MCF 10A (cell line): ENCODE data around the gene DDX23. TPM values are rescaled to one million over a fixed set of nuclear protein-coding genes. Genes with fewer than 3 reads are reported as not detected.
"Not testable (repeated sequence)": the region's sequence is repeated elsewhere in the genome, so short reads cannot be mapped to it uniquely, and the experiment has no call there.

Experiments used
- BruUV-seq: library from RNA; stranded (reverse); fragments of 400-500 nt; replicated peaks from 2 replicates; lab custom pipeline; 2021; lab: Mats Ljungman, UMichigan
- CTCF ChIA-PET: fragments of 300-600 bp; sonication (Branson Sonifier 250); formaldehyde crosslinking; extraction: SDS; loops from one replicate; lab custom pipeline; 2021; ENCODE audit warnings: antibody characterized with exemption, inconsistent platforms; lab: Yijun Ruan, JAX
- POLR2A ChIA-PET: fragments of 300-600, 350-650 bp; sonication (Branson Sonifier 250); formaldehyde crosslinking; extraction: SDS; loops from one replicate; lab custom pipeline; 2020; ENCODE audit warnings: antibody characterized with exemption, inconsistent platforms; lab: Yijun Ruan, JAX
- DNase-seq: peaks from one replicate; pipeline ENCODE4 v3.0.0-alpha.2; 2018; ENCODE audit not compliant: unreplicated experiment
- H3K27ac Mint-ChIP-seq: one replicate; pipeline ENCODE4 v1.8.0; 2022; ENCODE audit warnings: mild to moderate bottlenecking, low read depth, mixed read lengths; ENCODE audit not compliant: unreplicated experiment
- H3K27me3 Mint-ChIP-seq: one replicate; pipeline ENCODE4 v1.8.0; 2022; ENCODE audit warnings: mixed read lengths; ENCODE audit not compliant: insufficient read depth, unreplicated experiment
- H3K36me3 Mint-ChIP-seq: one replicate; pipeline ENCODE4 v1.8.0; 2022; ENCODE audit warnings: mild to moderate bottlenecking, moderate library complexity, mixed read lengths; ENCODE audit not compliant: insufficient read depth, unreplicated experiment
- H3K4me1 Mint-ChIP-seq: one replicate; pipeline ENCODE4 v1.8.0; 2022; ENCODE audit warnings: mixed read lengths; ENCODE audit not compliant: insufficient read depth, unreplicated experiment
- H3K4me3 Mint-ChIP-seq: one replicate; pipeline ENCODE4 v1.8.0; 2022; ENCODE audit warnings: mild to moderate bottlenecking, moderate library complexity, mixed read lengths; ENCODE audit not compliant: unreplicated experiment
- H3K9me3 Mint-ChIP-seq: one replicate; pipeline ENCODE4 v1.8.0; 2022; ENCODE audit warnings: mixed read lengths; ENCODE audit not compliant: unreplicated experiment
- intact Hi-C: fragments of 100-400 bp; cut with micrococcal nuclease; formaldehyde crosslinking; loops from 2 replicates; pipeline ENCODE4 v1.14.1; 2022
- total RNA-seq: library from RNA; stranded (reverse); gene quantifications from 2 replicates; pipeline ENCODE4 v1.2.3, GENCODE V29; 2022
- TF ChIP-seq, protein P1 (sequence below): fragments of 200-600 bp; IDR thresholded peaks from one replicate; pipeline ENCODE4 v1.8.0; 2022; ENCODE audit warnings: antibody characterized with exemption, mild to moderate bottlenecking; ENCODE audit not compliant: unreplicated experiment

The DDX23 gene
- total RNA-seq, 1 experiment from 2014 or later: 88.4 TPM

GRCh38 chr12:48859607-48860006 lies 7.6 kb upstream of the DDX23 start:
- H3K27ac Mint-ChIP-seq: no peak overlapping the region
- H3K27me3 Mint-ChIP-seq: no peaks in the 10 kb centered on the region
- H3K4me3 Mint-ChIP-seq: no peak overlapping the region
- H3K4me1 Mint-ChIP-seq: peaks cover 9% of the 10 kb centered on the region
- peaks cover 5% of the 10 kb centered on the region for H3K36me3 Mint-ChIP-seq
- DNase-seq: no peak
- POLR2A ChIA-PET: interaction anchor here (0.7 kb wide), 1 partner anchor 14 kb away, joined by 4 read pairs; no protein-coding TSS in a partner anchor
- no TSS peak for BruUV-seq
- no peaks in the 10 kb centered on the region for H3K9me3 Mint-ChIP-seq
- intact Hi-C loops: no loop called here
- TF ChIP-seq, protein P1, sequence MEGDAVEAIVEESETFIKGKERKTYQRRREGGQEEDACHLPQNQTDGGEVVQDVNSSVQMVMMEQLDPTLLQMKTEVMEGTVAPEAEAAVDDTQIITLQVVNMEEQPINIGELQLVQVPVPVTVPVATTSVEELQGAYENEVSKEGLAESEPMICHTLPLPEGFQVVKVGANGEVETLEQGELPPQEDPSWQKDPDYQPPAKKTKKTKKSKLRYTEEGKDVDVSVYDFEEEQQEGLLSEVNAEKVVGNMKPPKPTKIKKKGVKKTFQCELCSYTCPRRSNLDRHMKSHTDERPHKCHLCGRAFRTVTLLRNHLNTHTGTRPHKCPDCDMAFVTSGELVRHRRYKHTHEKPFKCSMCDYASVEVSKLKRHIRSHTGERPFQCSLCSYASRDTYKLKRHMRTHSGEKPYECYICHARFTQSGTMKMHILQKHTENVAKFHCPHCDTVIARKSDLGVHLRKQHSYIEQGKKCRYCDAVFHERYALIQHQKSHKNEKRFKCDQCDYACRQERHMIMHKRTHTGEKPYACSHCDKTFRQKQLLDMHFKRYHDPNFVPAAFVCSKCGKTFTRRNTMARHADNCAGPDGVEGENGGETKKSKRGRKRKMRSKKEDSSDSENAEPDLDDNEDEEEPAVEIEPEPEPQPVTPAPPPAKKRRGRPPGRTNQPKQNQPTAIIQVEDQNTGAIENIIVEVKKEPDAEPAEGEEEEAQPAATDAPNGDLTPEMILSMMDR: no peak
- CTCF ChIA-PET: interaction anchor here (0.5 to 1.5 kb wide), 6 partner anchors 10 to 119 kb away, joined by 3 to 7 read pairs (median 4); partner anchors contain the start of gene WNT1

GRCh38 chr12:48858043-48858442 lies 6.1 kb upstream of the DDX23 start:
- no TSS peak for BruUV-seq
- ChIA-PET POLR2A (interaction anchor here (0.6 kb wide), 1 partner anchor 95 kb away, joined by 3 read pairs; no protein-coding TSS in a partner anchor), CTCF (interaction anchor here (0.5 to 1.4 kb wide), 5 partner anchors 34 to 138 kb away, joined by 3 to 5 read pairs (median 4); no protein-coding TSS in a partner anchor)
- Mint-ChIP-seq H3K27ac (no peak overlapping the region), H3K36me3 (peaks cover 6% of the 10 kb centered on the region), H3K4me1 (peaks cover 12% of the 10 kb centered on the region), H3K27me3 (no peaks in the 10 kb centered on the region), H3K9me3 (no peaks in the 10 kb centered on the region), H3K4me3 (no peak overlapping the region)
- intact Hi-C loops: no loop called here
- no peak for DNase-seq
- TF ChIP-seq, protein P1: no peak

DNA sequence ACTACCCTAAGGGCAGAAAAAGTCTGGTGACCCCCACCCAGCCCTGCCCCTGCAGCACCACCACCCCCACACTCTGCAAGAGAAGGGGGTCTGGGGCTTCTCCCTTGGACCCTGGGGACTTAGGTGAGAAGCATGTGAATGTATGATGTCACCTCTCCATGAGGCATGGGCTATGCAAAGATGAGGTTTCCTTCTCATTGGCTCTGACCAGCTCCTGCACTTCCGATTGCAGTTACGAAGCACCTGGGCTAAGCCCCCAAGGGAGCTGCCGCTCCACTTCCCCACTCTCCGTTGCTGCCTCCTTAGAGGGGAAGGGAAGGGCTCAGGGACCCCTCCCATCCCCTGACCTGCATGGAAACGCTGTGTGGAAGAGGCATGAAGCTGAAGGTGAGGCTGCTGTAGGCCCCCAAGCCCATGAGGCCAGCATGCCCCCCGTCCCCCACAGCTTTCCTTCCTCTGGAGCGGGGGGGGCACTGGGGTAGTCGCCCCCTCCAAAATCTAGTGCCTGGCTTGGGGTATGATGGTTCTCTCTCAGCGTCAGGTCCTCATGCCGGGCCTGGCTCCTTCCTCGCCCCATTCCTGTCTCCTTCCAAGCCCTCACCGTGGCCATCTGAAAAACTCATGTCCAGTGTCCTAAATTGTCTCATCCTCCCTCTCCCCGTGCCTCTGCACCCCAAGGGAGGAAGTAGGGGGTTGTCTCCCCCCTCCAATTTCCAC lies 5.5 kb upstream of the DDX23 start:
- no TSS peak for BruUV-seq
- Mint-ChIP-seq H3K27me3 (no peaks in the 10 kb centered on the region), H3K36me3 (peaks cover 6% of the 10 kb centered on the region), H3K9me3 (no peaks in the 10 kb centered on the region), H3K4me3 (no peak overlapping the region), H3K4me1 (peaks cover 16% of the 10 kb centered on the region), H3K27ac (no peak overlapping the region)
- ChIA-PET CTCF (interaction anchor here (0.6 to 8.1 kb wide), 5 partner anchors 32 to 138 kb away, joined by 3 to 114 read pairs (median 5); no protein-coding TSS in a partner anchor), POLR2A (interaction anchor here (0.6 to 0.7 kb wide), 2 partner anchors 8 to 94 kb away, joined by 3 read pairs; no protein-coding TSS in a partner anchor)
- intact Hi-C loops: no loop called here
- DNase-seq: no peak
- TF ChIP-seq, protein P1: no peak

- TF ChIP-seq, protein P1: no peak
- no TSS peak for BruUV-seq
- Mint-ChIP-seq H3K27ac (no peak overlapping the region), H3K9me3 (no peaks in the 10 kb centered on the region), H3K36me3 (peaks cover 6% of the 10 kb centered on the region), H3K4me1 (peaks cover 14% of the 10 kb centered on the region), H3K27me3 (no peaks in the 10 kb centered on the region), H3K4me3 (no peak overlapping the region)
- ChIA-PET CTCF (interaction anchor here (0.7 to 8.1 kb wide), 6 partner anchors 9 to 132 kb away, joined by 3 to 114 read pairs (median 5); partner anchors contain the start of gene RND1), POLR2A (interaction anchor here (0.6 to 0.7 kb wide), 2 partner anchors 9 to 10 kb away, joined by 3 read pairs; partner anchors contain the start of gene RND1)
- intact Hi-C loops: no loop called here
- DNase-seq: no peak
Observed at GRCh38 chr12:48856379-48856778, 4.4 kb upstream of the DDX23 start.

GRCh38 chr12:48854932-48855331 lies 3.0 kb upstream of the DDX23 start:
- CTCF ChIA-PET: interaction anchor here (1.1 to 8.1 kb wide), 9 partner anchors 12 to 123 kb away, joined by 3 to 114 read pairs (median 24); partner anchors contain the start of genes RND1 and WNT1
- H3K9me3 Mint-ChIP-seq, POLR2A ChIA-PET, H3K4me3 Mint-ChIP-seq, BruUV-seq, DNase-seq, H3K27ac Mint-ChIP-seq, H3K27me3 Mint-ChIP-seq, intact Hi-C loops: not testable (repeated sequence)
- Mint-ChIP-seq H3K36me3 (peaks cover 16% of the 10 kb centered on the region), H3K4me1 (peaks cover 17% of the 10 kb centered on the region)
